ENCODE data around the gene CHKB.

- TF ChIP-seq CTCF (IDR thresholded peaks at IDR 0.05) = no peak
- no peak for TF ChIP-seq POLR2A (IDR thresholded peaks at IDR 0.05)
These were observed 14.4 kb upstream of the CHKB start for GRCh38 chr22:50597097-50597496.
